GM19455 (cell line): Measurements from ENCODE around the gene TRAPPC6A.

Source experiments
- ATAC-seq: cut with Tn5 transposase; IDR thresholded peaks from one replicate; pipeline ENCODE4 v1.9.1; 2021; ENCODE audit not compliant: unreplicated experiment

Gene TRAPPC6A

GRCh38 chr19:45163751-45164460, 14.1 kb downstream of the TRAPPC6A start:
- no peak for ATAC-seq

DNA sequence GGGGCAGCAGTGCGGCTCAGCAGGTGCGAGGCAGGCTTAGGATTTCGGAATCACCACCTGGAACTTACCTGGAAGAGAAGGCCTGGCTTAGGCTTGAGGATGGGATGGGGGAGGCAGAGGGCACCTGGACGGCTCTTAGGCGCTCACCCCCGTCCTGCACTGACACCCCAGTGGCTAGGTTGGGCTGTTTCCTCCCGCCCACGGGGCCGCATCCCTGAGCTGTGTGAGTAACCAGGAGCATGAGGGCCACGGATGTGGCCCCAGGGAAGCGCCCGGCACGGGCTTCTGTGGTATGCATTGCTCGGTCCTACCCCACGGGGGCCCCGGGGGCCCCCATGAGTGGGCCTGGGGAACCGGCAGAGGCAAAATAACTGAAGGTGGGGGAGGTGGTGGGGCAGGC, 14.9 kb downstream of the TRAPPC6A start:
- no peak for ATAC-seq

DNA sequence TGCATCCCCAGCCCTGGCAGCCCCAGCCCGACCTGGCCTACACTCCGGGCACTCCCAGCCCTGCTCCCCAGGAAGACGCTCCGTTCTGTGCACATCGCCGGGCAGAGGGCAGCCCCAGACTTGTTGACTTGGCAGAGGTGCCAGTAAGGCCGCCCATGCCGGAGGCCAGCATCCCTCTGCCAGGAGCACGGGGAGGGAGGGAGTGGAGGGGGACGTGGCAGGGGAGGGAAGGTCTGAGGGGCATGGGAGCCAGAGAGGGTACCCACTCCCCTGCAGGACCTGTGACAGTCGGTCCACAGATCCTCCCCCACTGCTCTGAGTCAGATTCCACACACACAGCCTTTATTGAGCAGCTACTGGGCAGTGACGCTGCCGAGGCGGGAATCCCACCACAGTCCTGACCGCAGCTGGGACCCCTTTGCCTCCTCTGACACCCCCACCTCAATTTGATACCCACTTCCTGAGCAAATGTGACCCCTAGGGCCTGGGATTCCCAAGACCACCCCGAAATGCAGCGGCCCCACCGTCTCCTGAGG, 15.4 kb downstream of the TRAPPC6A start:
- no peak for ATAC-seq

- no peak for ATAC-seq
These were observed 16.1 kb downstream of the TRAPPC6A start for GRCh38 chr19:45161738-45162607.

DNA sequence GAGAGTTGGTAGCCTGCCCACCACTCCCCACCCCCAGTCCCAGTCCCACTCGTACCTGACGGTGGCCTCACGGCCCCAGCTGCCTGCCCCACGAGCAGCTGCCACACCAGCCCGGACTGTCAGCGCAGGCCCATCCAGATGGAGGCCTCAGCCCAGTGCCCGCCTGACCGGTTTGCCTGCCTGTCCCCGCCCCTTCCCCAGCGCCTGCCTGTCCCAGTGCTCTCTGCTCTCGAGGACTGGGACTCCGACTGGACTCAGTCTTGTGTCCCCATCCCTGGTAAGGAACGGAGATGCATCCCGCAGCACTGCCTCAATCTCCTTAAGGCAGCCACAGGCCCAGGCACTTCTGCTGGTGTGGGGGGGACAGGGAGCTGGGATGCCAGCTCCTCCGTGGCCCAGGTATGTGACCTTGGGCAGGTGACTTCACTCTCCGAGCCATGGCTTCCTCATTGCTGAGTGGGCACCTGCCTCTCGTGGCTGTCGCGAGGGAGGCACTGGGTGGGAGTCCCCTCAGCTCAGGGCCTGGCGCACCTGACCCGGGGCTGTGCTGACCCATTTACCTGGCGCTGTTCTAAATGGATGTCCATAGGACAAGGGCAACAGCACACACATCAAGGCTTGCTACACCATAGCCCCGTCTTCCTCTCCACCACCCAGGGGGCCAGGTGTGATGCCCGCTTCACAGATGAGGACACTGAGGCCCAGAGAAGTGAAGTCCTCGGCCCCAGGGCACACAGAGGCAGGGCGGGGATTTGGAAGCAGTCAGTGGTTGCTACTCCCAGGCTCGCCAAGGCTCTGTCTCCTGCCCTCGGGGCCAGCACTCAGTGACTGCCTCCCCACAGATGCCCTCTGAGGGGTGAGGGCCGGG, 16.9 kb downstream of the TRAPPC6A start, which contains the start of gene NKPD1:
Gene NKPD1, minus strand, starts transcription at position 113 of the 868 bp plus-strand sequence. CDS start 832 bp downstream, outside the sequence.
- ATAC-seq = no peak

- no peak for ATAC-seq
These were observed 18.1 kb downstream of the TRAPPC6A start for GRCh38 chr19:45159971-45160324.

DNA sequence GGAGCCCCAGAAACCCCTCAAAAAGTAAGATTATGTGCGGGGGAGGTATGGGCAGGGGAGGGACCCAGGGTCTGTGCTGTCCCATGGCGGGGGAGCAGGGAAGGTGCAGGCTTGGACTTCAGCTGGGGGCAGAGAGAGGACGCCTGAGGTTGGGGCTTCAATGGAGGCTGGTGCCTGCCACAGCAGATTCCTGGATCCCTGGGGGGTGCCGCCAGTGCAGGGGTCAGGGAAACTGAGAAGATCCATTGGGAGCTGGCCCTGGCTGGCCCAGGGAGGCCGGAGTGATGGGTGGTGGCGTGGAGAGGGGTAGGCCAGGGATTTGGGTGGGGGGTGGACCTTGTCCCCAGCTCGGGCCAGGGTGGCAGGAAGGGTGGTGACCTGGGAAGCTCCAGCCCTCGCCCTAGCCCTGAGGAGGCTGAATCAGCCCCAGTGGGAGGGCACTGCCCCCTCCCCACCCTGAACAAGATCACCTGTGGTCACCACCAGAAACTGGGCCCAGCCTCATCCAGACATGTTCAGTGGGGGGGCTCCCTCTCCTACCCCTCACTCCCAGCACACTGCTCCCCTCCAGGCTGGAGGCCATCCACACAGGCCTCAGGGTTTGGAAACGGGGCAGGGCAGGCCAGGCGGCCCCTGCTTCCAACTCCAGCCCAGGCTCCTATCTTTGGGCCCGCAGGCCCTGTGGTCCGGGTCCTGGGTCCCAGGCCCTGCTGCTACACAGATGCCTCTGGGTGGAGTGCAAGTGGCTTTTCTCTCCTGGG, 18.6 kb downstream of the TRAPPC6A start:
- no peak for ATAC-seq

DNA sequence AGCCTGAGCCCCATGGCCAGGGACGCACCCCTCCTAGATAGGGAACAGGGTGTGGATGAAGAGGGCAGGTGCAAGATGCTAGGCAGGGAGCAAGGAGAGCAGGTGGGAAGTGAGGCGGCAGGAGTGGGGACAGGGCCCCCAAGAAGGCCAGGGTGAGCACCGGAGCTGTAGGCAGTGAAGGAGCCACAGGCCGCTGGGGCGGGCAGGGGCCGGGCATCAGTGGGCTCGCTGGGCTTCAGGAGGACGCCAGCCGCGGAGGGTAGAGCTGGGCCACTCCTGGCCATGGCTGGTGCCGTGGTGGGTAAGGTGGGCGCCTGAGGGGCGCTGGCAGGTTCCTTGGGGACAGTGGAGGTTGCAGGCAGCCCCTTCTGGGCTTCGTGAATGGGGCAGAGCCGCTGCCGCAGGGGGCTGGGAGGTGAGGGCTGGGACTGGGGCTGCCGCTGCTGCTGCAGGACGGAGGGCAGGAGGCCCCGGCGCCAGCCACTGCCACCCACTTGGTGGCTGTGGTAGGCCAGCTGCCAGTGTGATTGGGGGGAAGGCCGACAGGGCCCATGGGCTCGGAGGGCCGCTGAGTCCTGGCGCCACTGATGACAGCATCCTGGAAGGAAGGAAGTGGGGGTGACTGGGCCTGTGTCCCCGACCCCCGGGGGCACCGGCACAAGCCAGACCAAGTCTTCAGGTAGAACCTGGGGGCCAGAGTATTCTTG, 19.4 kb downstream of the TRAPPC6A start:
- no peak for ATAC-seq

DNA sequence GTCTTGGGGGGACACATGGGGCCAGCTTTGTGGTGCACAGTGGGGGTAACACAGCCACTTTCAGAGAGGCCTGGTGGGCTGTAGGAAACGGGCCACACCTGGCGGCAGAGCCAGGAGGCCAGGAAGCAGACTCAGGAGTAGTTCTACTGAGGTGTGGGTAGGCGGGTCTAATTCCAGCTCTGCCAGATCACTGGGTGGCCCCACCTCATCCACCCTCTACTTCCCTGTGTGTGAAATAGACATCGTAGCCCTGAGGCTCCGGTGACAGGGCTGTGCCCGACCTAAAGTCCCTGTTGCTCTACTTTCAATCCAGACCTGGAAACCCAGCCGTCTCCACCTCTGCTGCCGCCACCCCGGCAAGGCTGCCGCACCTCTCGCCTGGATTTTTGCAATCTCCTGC, 21.3 kb downstream of the TRAPPC6A start:
- ATAC-seq = no peak

- no peak for ATAC-seq
These were observed 21.9 kb downstream of the TRAPPC6A start for GRCh38 chr19:45156011-45156630.

DNA sequence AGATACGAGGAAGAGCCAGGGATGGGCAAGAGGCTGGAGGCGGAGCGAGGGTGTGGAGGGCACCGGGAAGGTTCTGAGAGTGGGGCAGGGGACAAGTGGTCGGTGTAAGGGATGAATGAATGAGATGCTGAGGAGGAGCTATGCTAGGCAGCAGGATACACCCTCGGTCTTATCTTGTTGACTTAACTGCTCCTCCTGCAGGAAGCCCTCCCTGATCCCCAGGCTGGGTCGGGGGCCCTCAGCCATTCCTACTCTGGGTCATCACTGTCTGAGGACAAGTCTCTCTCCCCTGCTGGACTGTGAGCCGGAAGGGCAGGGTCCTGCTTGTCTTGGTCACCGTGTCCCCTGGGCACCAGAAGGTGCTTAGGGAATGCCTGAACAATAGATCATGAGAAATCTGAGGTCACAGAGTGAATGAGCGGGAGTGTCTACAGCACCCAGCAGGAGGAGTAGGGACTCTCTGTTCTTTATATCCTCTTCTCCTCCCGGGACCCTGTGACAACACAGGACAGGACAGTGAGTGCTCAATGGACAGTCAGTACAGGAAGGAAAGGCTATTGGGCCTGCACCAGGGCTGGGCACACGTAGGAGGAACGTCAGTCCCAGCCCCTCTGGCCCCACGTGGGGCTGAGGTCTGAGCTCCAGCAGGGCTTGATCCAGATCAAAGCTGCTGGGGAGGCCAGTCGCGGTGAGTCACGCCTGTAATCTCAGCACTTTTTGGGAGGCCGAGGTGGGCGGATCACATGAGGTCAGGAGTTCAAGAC, 23.8 kb downstream of the TRAPPC6A start:
- ATAC-seq = no peak

DNA sequence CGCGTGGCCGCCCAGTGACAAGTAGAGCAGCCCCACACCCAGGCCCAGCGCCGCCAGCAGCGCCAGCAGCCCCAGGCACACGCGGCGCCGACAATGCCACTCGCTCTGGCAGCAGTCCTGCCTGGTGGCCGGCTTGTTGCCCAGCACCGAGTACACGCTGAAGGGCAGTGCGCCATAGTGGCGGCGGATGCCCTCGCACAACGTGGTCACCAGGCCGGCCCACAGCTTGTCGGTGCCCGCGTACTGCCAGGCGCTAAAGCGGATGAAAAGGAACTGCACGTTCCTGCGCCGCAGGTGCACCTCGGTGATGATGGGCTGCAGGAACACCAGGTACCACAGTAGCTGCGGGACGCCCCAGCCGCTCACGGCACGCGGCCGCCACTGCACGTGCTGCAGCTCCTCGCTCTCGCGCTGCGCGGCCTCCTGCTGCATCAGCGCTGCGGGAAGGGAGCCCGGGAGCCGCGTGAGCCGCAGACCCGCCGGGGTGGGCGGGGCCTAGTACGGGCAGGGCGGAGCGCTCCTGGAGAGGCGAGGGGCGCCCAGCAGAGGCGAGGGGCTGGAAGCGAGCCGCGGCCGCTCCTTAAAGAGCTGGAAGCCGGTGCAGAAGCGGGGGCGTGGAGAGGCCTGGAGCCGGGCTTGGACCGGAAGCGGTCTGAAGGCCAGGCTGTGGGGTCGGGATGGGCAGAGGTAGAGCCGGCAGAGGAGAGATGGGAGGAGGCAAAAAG, 24.5 kb downstream of the TRAPPC6A start:
- no peak for ATAC-seq

DNA sequence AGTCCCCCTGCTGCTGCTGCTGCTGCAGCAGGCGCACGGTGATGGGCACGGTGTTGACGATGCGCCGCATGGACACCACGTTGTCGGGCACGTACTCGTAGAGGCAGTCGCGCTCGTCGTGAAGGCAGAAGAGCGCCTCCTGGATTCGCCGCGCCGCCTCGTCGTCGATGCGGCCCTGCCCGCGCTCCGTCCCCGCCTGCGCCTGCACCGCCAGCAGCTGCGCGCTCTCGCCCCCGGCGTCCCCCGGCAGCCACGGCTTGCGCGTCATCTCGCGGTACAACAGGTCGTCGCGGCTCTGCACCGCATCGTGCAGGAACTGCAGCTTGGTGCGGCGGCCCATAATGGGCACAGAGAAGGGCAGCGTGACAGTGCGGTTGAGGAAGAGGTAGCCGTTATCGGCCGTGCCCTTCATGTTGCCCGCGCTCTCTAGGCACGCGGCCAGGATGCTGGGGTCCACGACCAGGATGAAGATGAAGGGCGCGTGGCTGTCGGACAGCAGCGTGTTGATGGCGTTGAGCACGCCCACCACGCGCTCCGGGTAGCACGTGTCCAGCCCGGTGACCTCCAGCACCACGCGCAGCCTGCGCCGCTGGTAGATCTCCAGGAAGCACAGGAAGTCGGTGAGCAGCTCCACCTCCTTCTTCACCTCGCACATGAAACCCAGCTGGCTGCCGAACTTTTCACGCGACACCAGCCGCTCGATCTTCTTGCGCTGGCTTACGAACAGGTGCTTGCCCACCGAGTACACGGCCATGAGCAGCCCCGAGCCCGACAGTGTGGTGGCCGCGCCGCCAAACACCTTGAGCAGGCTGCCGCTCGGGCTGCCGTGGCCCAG, 25.3 kb downstream of the TRAPPC6A start:
- ATAC-seq = no peak

DNA sequence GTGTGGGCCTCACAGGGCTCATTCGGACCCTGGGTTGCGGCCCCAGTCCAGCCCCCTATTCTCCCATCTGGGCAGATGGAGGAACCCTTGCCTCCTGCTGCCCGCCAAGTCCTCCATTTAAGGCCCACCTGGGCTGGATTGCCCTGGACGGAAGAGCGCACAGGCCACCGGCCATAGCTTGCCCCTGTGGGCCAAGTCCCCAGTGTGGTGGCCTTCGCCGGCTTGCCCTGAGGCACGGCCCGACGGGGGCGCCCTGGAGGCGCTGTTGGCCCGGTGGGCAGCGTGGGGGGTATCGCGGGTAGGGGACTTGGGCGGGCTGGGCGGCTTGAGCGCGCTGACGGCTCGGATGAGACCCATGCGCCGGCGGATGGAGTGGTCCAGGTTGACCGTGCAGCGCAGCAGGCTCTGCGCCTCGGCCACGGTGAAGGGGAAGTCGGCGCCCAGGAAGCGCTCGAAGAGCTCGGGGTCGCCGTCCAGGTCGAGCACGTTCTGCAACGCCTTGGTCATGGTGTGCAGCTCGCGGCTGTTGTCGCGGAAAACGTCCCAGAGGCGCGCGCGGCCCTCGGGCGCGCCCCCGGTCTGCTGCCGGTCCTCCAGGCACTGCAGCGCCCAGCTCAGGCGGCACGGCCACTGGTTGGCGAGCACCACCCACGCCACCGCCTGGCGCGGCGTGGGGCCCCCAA, 26.1 kb downstream of the TRAPPC6A start:
- no peak for ATAC-seq

DNA sequence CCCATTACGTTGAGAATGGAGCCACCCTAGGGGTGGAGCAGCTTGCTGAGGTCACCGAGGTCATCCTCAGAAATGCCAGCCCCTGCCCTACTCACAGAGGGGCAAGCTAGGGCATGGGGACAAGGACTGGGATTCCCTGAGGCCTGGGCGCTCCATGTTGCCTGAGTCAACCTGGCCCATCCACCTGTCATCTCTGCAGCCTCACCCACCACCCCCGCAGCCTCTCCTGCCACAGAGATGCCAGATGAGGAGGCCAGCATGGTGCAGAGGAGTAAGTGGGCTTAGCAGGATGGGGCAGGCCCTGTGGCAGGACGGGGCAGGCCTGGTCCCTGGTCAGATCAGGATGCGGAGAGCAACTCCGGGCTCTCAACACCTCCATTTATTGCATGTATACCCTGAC, 26.7 kb downstream of the TRAPPC6A start:
- no peak for ATAC-seq

GRCh38 chr19:45150751-45151281, 27.2 kb downstream of the TRAPPC6A start:
- no peak for ATAC-seq
